Measurements from ENCODE around the gene IRAG1.

Gene IRAG1

GRCh38 chr11:10655227-10655626 is 38.3 kb downstream of the IRAG1 start:
- no peak overlapping the region for H3K27ac ChIP-seq
- TF ChIP-seq CTCF (conservative IDR thresholded peaks at IDR 0.05; ENCODE audit: low read depth, low read length) = no peak

GRCh38 chr11:10654811-10655150 is 38.8 kb downstream of the IRAG1 start:
- no peak overlapping the region for H2AFZ ChIP-seq (ENCODE audit: low read depth)
- no peak overlapping the region for H3K4me2 ChIP-seq

More at GRCh38 chr11:10655227-10655626, 38.3 kb downstream of the IRAG1 start:
- no peaks in the 10 kb centered on the region for H3K36me3 ChIP-seq (ENCODE audit: insufficient read depth)
- H3K79me2 ChIP-seq (ENCODE audit: insufficient read depth, low read depth) = no peaks in the 10 kb centered on the region
- H3K27me3 ChIP-seq (ENCODE audit: insufficient read depth, low read depth) = no peaks in the 10 kb centered on the region
- H3K4me1 ChIP-seq (ENCODE audit: low read depth, poor library complexity, severe bottlenecking) = peaks cover 62% of the 10 kb centered on the region
- H2AFZ ChIP-seq (ENCODE audit: low read depth) = no peak overlapping the region
- no peaks in the 10 kb centered on the region for H4K20me1 ChIP-seq (ENCODE audit: insufficient read depth)
- H3K4me2 ChIP-seq = no peak overlapping the region
- H3K4me3 ChIP-seq (IDR thresholded peaks at IDR 0.05; ENCODE audit: insufficient read depth, low read depth, low read length) = no peak overlapping the region
- H3K9ac ChIP-seq = no peak overlapping the region

GRCh38 chr11:10653946-10654810 is 39.4 kb downstream of the IRAG1 start:
- Histone ChIP-seq H3K9ac (no peak overlapping the region), H3K4me2 (no peak overlapping the region), H3K79me2 (ENCODE audit: insufficient read depth, low read depth) (no peaks in the 10 kb centered on the region), H3K27me3 (ENCODE audit: insufficient read depth, low read depth) (no peaks in the 10 kb centered on the region), H3K4me3 (IDR thresholded peaks at IDR 0.05; ENCODE audit: insufficient read depth, low read depth, low read length) (no peak overlapping the region), H4K20me1 (ENCODE audit: insufficient read depth) (no peaks in the 10 kb centered on the region), H2AFZ (ENCODE audit: low read depth) (peak overlapping the region; percentile 11; the same call in 1 of the 2 replicates), H3K36me3 (ENCODE audit: insufficient read depth) (no peaks in the 10 kb centered on the region), H3K4me1 (ENCODE audit: low read depth, poor library complexity, severe bottlenecking) (peaks cover 62% of the 10 kb centered on the region), H3K27ac (no peak overlapping the region)
- peak; percentile 84 for TF ChIP-seq CTCF (conservative IDR thresholded peaks at IDR 0.05; ENCODE audit: low read depth, low read length)

More at GRCh38 chr11:10654811-10655150, 38.8 kb downstream of the IRAG1 start:
- H3K4me1 ChIP-seq (ENCODE audit: low read depth, poor library complexity, severe bottlenecking) = peaks cover 62% of the 10 kb centered on the region
- H4K20me1 ChIP-seq (ENCODE audit: insufficient read depth) = no peaks in the 10 kb centered on the region
- no peaks in the 10 kb centered on the region for H3K36me3 ChIP-seq (ENCODE audit: insufficient read depth)
- no peaks in the 10 kb centered on the region for H3K79me2 ChIP-seq (ENCODE audit: insufficient read depth, low read depth)
- no peak overlapping the region for H3K4me3 ChIP-seq (IDR thresholded peaks at IDR 0.05; ENCODE audit: insufficient read depth, low read depth, low read length)
- H3K27ac ChIP-seq = no peak overlapping the region
- TF ChIP-seq CTCF (conservative IDR thresholded peaks at IDR 0.05; ENCODE audit: low read depth, low read length) = no peak
- H3K27me3 ChIP-seq (ENCODE audit: insufficient read depth, low read depth) = no peaks in the 10 kb centered on the region
- no peak overlapping the region for H3K9ac ChIP-seq

- H3K4me3 ChIP-seq (IDR thresholded peaks at IDR 0.05; ENCODE audit: insufficient read depth, low read depth, low read length) = no peak overlapping the region
- H3K4me2 ChIP-seq = no peak overlapping the region
Measured at GRCh38 chr11:10653261-10653660, 40.3 kb downstream of the IRAG1 start.

More at GRCh38 chr11:10653261-10653660, 40.3 kb downstream of the IRAG1 start:
- TF ChIP-seq CTCF (conservative IDR thresholded peaks at IDR 0.05; ENCODE audit: low read depth, low read length) = no peak
- Histone ChIP-seq H3K27me3 (ENCODE audit: insufficient read depth, low read depth) (no peaks in the 10 kb centered on the region), H4K20me1 (ENCODE audit: insufficient read depth) (no peaks in the 10 kb centered on the region), H3K36me3 (ENCODE audit: insufficient read depth) (no peaks in the 10 kb centered on the region), H3K4me1 (ENCODE audit: low read depth, poor library complexity, severe bottlenecking) (peaks cover 53% of the 10 kb centered on the region), H3K79me2 (ENCODE audit: insufficient read depth, low read depth) (no peaks in the 10 kb centered on the region), H3K27ac (no peak overlapping the region), H3K9ac (no peak overlapping the region), H2AFZ (ENCODE audit: low read depth) (no peak overlapping the region)

Data from KMS-11 (cell line).